CD4-positive, alpha-beta T cell treated with Interleukin-2 at 100 ng/mL for 4 hours (primary cell): ENCODE data around the gene IGF2BP1.
"Not testable (repeated sequence)": the region's sequence is repeated elsewhere in the genome, so short reads cannot be mapped to it uniquely, and the experiment has no call there.

Experiments
- DNase-seq: peaks from one replicate; pipeline ENCODE4 v3.0.0-alpha.2; 2020; ENCODE audit warnings: low spot score

Gene IGF2BP1

GRCh38 chr17:49020609-49021008 is 23.4 kb downstream of the IGF2BP1 start:
- no peak for DNase-seq

GRCh38 chr17:49021095-49021767 is 24.0 kb downstream of the IGF2BP1 start:
- no peak for DNase-seq

GRCh38 chr17:49021768-49022103 is 24.6 kb downstream of the IGF2BP1 start:
- DNase-seq = no peak

GRCh38 chr17:49022391-49022941 is 25.3 kb downstream of the IGF2BP1 start:
- no peak for DNase-seq

GRCh38 chr17:49024523-49024922 is 27.3 kb downstream of the IGF2BP1 start:
- DNase-seq = no peak

- not testable (repeated sequence) for DNase-seq
These were observed 29.3 kb downstream of the IGF2BP1 start for GRCh38 chr17:49026447-49026846.

GRCh38 chr17:49028271-49028670 is 31.1 kb downstream of the IGF2BP1 start:
- DNase-seq = no peak

GRCh38 chr17:49029801-49030200 is 32.6 kb downstream of the IGF2BP1 start:
- DNase-seq = no peak

- peak; percentile 57 for DNase-seq
These were observed 35.1 kb downstream of the IGF2BP1 start for GRCh38 chr17:49031965-49032928.

GRCh38 chr17:49035470-49036269 is 38.5 kb downstream of the IGF2BP1 start:
- DNase-seq = peak; percentile 22

- DNase-seq = no peak
These were observed 39.1 kb downstream of the IGF2BP1 start for GRCh38 chr17:49036270-49036626.

- no peak for DNase-seq
These were observed 41.0 kb downstream of the IGF2BP1 start for GRCh38 chr17:49038138-49038537.

- DNase-seq = no peak
These were observed 41.4 kb downstream of the IGF2BP1 start for GRCh38 chr17:49038544-49038943.

- DNase-seq = not testable (repeated sequence)
These were observed 42.3 kb downstream of the IGF2BP1 start for GRCh38 chr17:49039518-49039917.

- DNase-seq = no peak
These were observed 44.3 kb downstream of the IGF2BP1 start for GRCh38 chr17:49041527-49041926.

GRCh38 chr17:49045376-49045775 is 48.2 kb downstream of the IGF2BP1 start:
- DNase-seq = no peak

GRCh38 chr17:49046912-49047311 is 49.7 kb downstream of the IGF2BP1 start:
- no peak for DNase-seq

GRCh38 chr17:49049265-49049664 is 52.1 kb downstream of the IGF2BP1 start:
- no peak for DNase-seq

- no peak for DNase-seq
These were observed 53.4 kb downstream of the IGF2BP1 start for GRCh38 chr17:49050611-49051010.

GRCh38 chr17:49051269-49051668 is 54.1 kb downstream of the IGF2BP1 start:
- no peak for DNase-seq

GRCh38 chr17:49053171-49053829 is 56.1 kb downstream of the IGF2BP1 start:
- DNase-seq = no peak
